Hepatocyte (in vitro differentiated cells): ENCODE measurements around the gene CHID1. TPM values are rescaled to one million over a fixed set of nuclear protein-coding genes. Genes with fewer than 3 reads are reported as not detected.
A peak's percentile ranks its signal among the peaks of the same experiment; 100 is the strongest.

ENCODE experiments used
- DNase-seq: peaks from one replicate; pipeline ENCODE4 v3.0.0-alpha.2; 2016; ENCODE audit warnings: low spot score
- H2AFZ ChIP-seq: fragments of 200-600 bp; sonication (generic); 2 replicates; pipeline ENCODE4 v1.6.0; 2016; ENCODE audit warnings: antibody characterized with exemption, mild to moderate bottlenecking
- H3K27ac ChIP-seq: fragments of 200-600 bp; sonication (generic); 2 replicates; pipeline ENCODE4 v1.5.1; 2016; ENCODE audit warnings: mild to moderate bottlenecking
- H3K27me3 ChIP-seq: fragments of 200-600 bp; sonication (generic); 2 replicates; pipeline ENCODE4 v1.6.1; 2016
- H3K36me3 ChIP-seq: fragments of 200-600 bp; sonication (generic); replicated peaks from 2 replicates; pipeline ENCODE4 v1.5.1; 2016; ENCODE audit warnings: low read depth; ENCODE audit not compliant: insufficient read depth
- H3K4me1 ChIP-seq: fragments of 200-600 bp; sonication (generic); 2 replicates; pipeline ENCODE4 v1.5.1; 2016; ENCODE audit warnings: mild to moderate bottlenecking, moderate library complexity; ENCODE audit not compliant: insufficient read depth
- H3K4me2 ChIP-seq: fragments of 200-600 bp; sonication (generic); 2 replicates; pipeline ENCODE4 v1.6.0; 2016
- H3K4me3 ChIP-seq: fragments of 200-600 bp; sonication (generic); 2 replicates; pipeline ENCODE4 v1.5.1; 2016; ENCODE audit warnings: mild to moderate bottlenecking
- H3K79me2 ChIP-seq: fragments of 200-600 bp; sonication (generic); 2 replicates; pipeline ENCODE4 v1.6.0; 2017; ENCODE audit warnings: mild to moderate bottlenecking
- H3K9me2 ChIP-seq: fragments of 200-600 bp; sonication (generic); replicated peaks from 2 replicates; pipeline ENCODE4 v1.6.0; 2017; ENCODE audit warnings: mild to moderate bottlenecking; ENCODE audit not compliant: insufficient read depth
- H3K9me3 ChIP-seq: fragments of 200-600 bp; sonication (generic); 2 replicates; pipeline ENCODE4 v1.5.1; 2016; ENCODE audit warnings: low read depth, mild to moderate bottlenecking
- H4K20me1 ChIP-seq: fragments of 200-600 bp; sonication (generic); 2 replicates; pipeline ENCODE4 v1.6.0; 2016; ENCODE audit warnings: mild to moderate bottlenecking; ENCODE audit not compliant: insufficient read depth, poor library complexity, severe bottlenecking
- CTCF ChIP-seq: fragments of 200-600 bp; sonication (generic); IDR thresholded peaks from 2 replicates; pipeline ENCODE4 v1.5.1; 2016; ENCODE audit warnings: antibody characterized with exemption, mild to moderate bottlenecking; ENCODE audit not compliant: poor library complexity
- EZH2 ChIP-seq: fragments of 200-600 bp; sonication (generic); IDR thresholded peaks from 2 replicates; pipeline ENCODE4 v1.6.1; 2016; ENCODE audit warnings: antibody characterized with exemption, mild to moderate bottlenecking, borderline replicate concordance
- EZH2phosphoT487 ChIP-seq: fragments of 200-600 bp; sonication (generic); IDR thresholded peaks from one replicate; pipeline ENCODE4 v1.6.1; 2018; ENCODE audit warnings: antibody characterized with exemption, mild to moderate bottlenecking, low read depth, moderate library complexity; ENCODE audit not compliant: unreplicated experiment, severe bottlenecking
- whole genome bisulfite sequencing: methylation state at CpG from one replicate; pipeline ENCODE4 v1.1.6; 2016; ENCODE audit warnings: low lambda C conversion rate; ENCODE audit errors: missing lambda C conversion rate; 5-methylcytosine and 5-hydroxymethylcytosine counted together
- polyA plus RNA-seq: library from polyadenylated mRNA; unstranded; fragments of >200 nt; fragmentation: Nextera tagmentation; extraction: Ambion mirVana; gene quantifications from 2 replicates; pipeline ENCODE4 v1.2.1, GENCODE V29; 2016
- total RNA-seq: library from RNA; depleted of rRNA; stranded (reverse); fragments of >200 nt; gene quantifications from 2 replicates; pipeline ENCODE4 v1.2.3, GENCODE V29; 2014

CHID1 gene
- total and polyA plus RNA-seq, 2 experiments from 2014 or later = 92.4 to 155 TPM

- DNase-seq = no peak
- Histone ChIP-seq H2AFZ (no peak overlapping the region), H3K9me2 (no peaks in the 10 kb centered on the region), H3K4me3 (no peak overlapping the region), H3K79me2 (peaks cover 76% of the 10 kb centered on the region), H3K27me3 (no peaks in the 10 kb centered on the region), H4K20me1 (peaks cover 34% of the 10 kb centered on the region), H3K4me1 (peaks cover 70% of the 10 kb centered on the region), H3K9me3 (no peaks in the 10 kb centered on the region), H3K27ac (peak overlapping the region; percentile 78), H3K36me3 (no peaks in the 10 kb centered on the region), H3K4me2 (peak overlapping the region; percentile 40)
- no peak for TF ChIP-seq CTCF
- no peak for TF ChIP-seq EZH2
- TF ChIP-seq EZH2phosphoT487 = no peak
- WGBS = 79% methylated on average over 5 of the region's 5 CpGs
Observed at GRCh38 chr11:954392-955153, 44.0 kb upstream of the CHID1 start.

GRCh38 chr11:953512-953911, 42.9 kb upstream of the CHID1 start:
- H3K4me1 ChIP-seq = peaks cover 67% of the 10 kb centered on the region

GRCh38 chr11:952406-953385, 42.1 kb upstream of the CHID1 start:
- no peak overlapping the region for H2AFZ ChIP-seq
- 44% methylated on average over 18 of the region's 18 CpGs for WGBS
- peak; percentile 87 for DNase-seq

More at GRCh38 chr11:953512-953911, 42.9 kb upstream of the CHID1 start:
- Histone ChIP-seq H3K9me2 (no peaks in the 10 kb centered on the region), H3K79me2 (peaks cover 74% of the 10 kb centered on the region), H2AFZ (no peak overlapping the region), H3K36me3 (no peaks in the 10 kb centered on the region), H3K9me3 (no peaks in the 10 kb centered on the region), H3K4me3 (no peak overlapping the region), H4K20me1 (peaks cover 34% of the 10 kb centered on the region), H3K4me2 (peak overlapping the region; percentile 64), H3K27me3 (no peaks in the 10 kb centered on the region), H3K27ac (peak overlapping the region; percentile 78)
- no peak for DNase-seq
- WGBS = 69% methylated on average over 13 of the region's 13 CpGs
- TF ChIP-seq CTCF (no peak), EZH2phosphoT487 (no peak), EZH2 (no peak)

More at GRCh38 chr11:952406-953385, 42.1 kb upstream of the CHID1 start:
- TF ChIP-seq EZH2 = no peak
- H3K27ac ChIP-seq = peak overlapping the region; percentile 78
- H3K4me2 ChIP-seq = peak overlapping the region; percentile 64
- no peaks in the 10 kb centered on the region for H3K36me3 ChIP-seq
- no peaks in the 10 kb centered on the region for H3K9me3 ChIP-seq
- H3K9me2 ChIP-seq = no peaks in the 10 kb centered on the region
- H3K4me1 ChIP-seq = peaks cover 63% of the 10 kb centered on the region
- H3K4me3 ChIP-seq = no peak overlapping the region
- no peaks in the 10 kb centered on the region for H3K27me3 ChIP-seq
- H4K20me1 ChIP-seq = peaks cover 28% of the 10 kb centered on the region
- peaks cover 74% of the 10 kb centered on the region for H3K79me2 ChIP-seq
